Omental fat pad (tissue), 4 donors: ENCODE data around the gene PFN1. TPM values are rescaled to one million over a fixed set of nuclear protein-coding genes. Genes with fewer than 3 reads are reported as not detected.

Experiments used
- ATAC-seq: fragments of 150-250 bp; one replicate; pipeline ENCODE4 v1.9.1; 2016; ENCODE audit warnings: mild to moderate bottlenecking, moderate library complexity; ENCODE audit not compliant: low FRiP score
- DNase-seq: peaks from one replicate; pipeline ENCODE4 v3.0.0-alpha.2; 2019; ENCODE audit warnings: low spot score
- CTCF ChIP-seq, 3 donors: fragments of 450-650 bp; IDR thresholded peaks; one replicate each; pipeline ENCODE4 v1.5.1; 2016 to 2017; ENCODE audit warnings: antibody characterized with exemption in 3 of 3, mild to moderate bottlenecking in 3 of 3, moderate library complexity in 2 of 3
- total RNA-seq, 4 donors: library from RNA; depleted of rRNA; stranded (reverse); fragments of >200 nt; gene quantifications; one replicate each; pipeline ENCODE4 v1.1.0, GENCODE V29; 2016

PFN1 gene
- 100 to 1,000 TPM; 444 to 699 (median 616) TPM for total RNA-seq

DNA sequence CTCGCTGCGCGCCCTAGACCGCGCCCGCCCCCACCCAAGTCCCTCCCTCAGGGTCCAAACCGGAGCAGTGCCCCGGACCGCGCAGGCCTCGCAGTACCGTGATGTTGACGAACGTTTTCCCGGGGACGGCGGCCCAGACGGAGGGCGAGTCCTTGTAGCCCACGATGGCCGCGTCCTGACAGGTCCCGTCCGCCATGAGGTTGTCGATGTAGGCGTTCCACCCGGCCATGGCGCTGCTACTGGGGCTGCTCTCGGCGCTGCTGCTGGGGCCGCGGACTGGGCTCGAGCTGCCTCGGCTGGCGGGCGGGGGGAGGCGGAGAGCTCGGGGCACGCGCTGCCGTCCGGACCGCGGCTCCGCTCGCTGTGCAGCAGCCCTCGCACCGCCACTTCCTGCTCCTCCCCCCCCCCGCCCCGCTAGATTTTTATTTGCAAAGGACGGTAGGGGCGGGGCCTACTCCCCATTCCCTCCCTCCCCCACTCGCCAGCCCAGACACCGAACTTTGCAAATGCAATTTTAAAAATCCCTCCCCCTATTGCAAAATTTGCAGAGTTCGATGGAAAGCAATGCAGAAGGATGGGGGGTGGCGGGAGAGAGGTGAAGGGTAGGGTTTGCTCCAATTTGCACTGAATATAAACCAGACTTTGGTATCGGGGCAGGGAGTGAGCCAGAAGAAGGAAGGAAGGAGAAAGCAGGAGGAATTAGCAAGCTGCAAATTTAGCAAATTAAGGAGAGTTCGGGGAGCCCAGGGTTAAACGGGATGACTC lies at the start of gene PFN1:
PFN1 (minus strand) TSS at position 365 of the 765 bp plus-strand sequence; CDS start at position 229, 136 bp downstream.
- DNase-seq (peak; percentile 76), ATAC-seq (peak; percentile 30)
- no peak for TF ChIP-seq CTCF (IDR thresholded peaks at IDR 0.05)

GRCh38 chr17:4997302-4998026 lies 49.1 kb upstream of the PFN1 start, which contains the start of the genes INCA1 and KIF1C:
TSS of gene INCA1 (minus strand) at chr17:4997522. CDS start at chr17:4994437, 3,085 bp downstream.
TSS of gene KIF1C (plus strand) at chr17:4997950. CDS start at chr17:5000247, 2,297 bp downstream.
- peak; percentile 95 for ATAC-seq
- peak; percentile 59 for DNase-seq
- no peak for TF ChIP-seq CTCF (IDR thresholded peaks at IDR 0.05)

- TF ChIP-seq CTCF (IDR thresholded peaks at IDR 0.05) = no peak
- no peak for ATAC-seq
- no peak for DNase-seq
Measured at GRCh38 chr17:4994081-4994595, 45.8 kb upstream of the PFN1 start.

GRCh38 chr17:4987767-4988567 lies 39.6 kb upstream of the PFN1 start:
- no peak for TF ChIP-seq CTCF (IDR thresholded peaks at IDR 0.05)
- ATAC-seq = peak; percentile 36
- no peak for DNase-seq

DNA sequence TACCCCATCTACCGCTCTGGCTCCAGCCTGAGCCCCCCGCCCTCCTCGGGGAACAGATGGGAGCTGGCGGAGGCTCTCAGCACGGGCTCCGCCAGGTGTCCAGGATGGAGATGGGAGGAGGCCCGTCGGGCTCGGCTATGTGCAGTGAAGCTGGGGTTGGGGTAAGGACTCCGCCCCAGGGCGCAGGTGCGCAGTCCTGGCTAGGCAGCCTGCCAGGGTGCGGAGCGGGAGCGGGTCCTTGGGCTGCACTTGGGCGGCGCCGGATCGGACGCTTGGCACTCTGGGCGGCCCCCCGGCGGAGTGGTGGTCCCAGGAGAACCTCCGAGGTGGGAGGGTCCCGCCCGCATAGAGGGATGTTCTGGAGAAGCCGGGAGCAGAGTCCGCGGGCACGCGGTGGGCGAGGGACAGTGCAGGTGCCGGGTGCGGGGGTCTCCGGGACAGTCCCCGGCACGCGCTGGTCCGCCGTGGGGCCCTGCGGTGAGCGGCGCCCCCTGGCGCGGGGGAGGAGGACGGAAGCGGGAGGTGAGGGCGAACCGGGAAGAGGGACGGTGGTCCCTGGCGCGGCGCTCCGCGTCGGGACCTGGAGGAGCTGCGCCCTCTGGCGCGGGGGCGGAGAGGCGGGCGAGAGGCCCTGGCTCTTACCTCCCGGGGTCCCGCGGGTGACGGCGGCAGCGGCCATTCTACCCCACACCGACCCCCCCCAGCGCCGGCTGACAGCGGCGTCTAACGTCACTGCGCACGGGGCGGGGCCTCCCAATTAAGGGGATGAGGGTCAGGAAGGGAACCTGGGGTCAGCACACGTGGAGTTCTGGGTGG lies 38.8 kb upstream of the PFN1 start, which contains the start of gene CAMTA2:
CAMTA2 (minus strand) TSS at position 725 of the 816 bp plus-strand sequence. CDS start 1,453 bp downstream, outside the sequence.
- DNase-seq = peak; percentile 76
- peak; percentile 86 for ATAC-seq
- TF ChIP-seq CTCF (IDR thresholded peaks at IDR 0.05) = no peak

DNA sequence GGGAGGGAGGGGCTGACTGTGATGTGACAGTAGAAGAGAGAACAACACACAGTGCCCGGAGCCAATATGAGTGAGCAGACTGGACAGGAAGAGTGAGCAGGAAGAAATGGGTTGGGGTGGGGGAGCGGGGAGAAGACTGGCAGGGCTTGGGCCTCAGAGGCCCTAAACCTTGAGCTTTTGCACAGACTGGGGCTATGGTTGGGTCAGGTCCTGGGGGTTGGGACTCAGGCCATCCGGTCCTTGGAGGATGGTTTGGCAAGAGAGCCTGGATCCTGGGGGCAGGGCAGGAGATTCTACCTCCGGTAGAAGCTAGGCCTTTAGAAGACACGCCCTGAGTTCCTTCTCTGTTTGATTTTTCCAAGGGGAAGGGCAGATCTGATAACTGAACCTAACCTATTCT lies 38.1 kb upstream of the PFN1 start:
- ATAC-seq = no peak
- TF ChIP-seq CTCF (IDR thresholded peaks at IDR 0.05) = no peak
- no peak for DNase-seq
